Endodermal cell (in vitro differentiated cells): ENCODE results near the gene COL26A1. TPM values are rescaled to one million over a fixed set of nuclear protein-coding genes. Genes with fewer than 3 reads are reported as not detected.

Experiments
- DNase-seq: peaks from one replicate; pipeline ENCODE4 v3.0.0-alpha.2; 2017
- H3K27ac ChIP-seq: 2 replicates; pipeline ENCODE4 v1.5.1; 2013; ENCODE audit warnings: mild to moderate bottlenecking, low read depth, low read length, moderate library complexity
- H3K27me3 ChIP-seq: 2 replicates; pipeline ENCODE4 v1.6.1; 2013; ENCODE audit warnings: mild to moderate bottlenecking, low read length, moderate library complexity; ENCODE audit not compliant: insufficient read depth, control insufficient read depth, poor library complexity, severe bottlenecking
- H3K36me3 ChIP-seq: 2 replicates; pipeline ENCODE4 v1.7.0; 2013; ENCODE audit warnings: mild to moderate bottlenecking, low read length, moderate library complexity; ENCODE audit not compliant: control insufficient read depth, insufficient read depth
- H3K4me1 ChIP-seq: one replicate; pipeline ENCODE4 v1.7.0; 2013; ENCODE audit warnings: low read length; ENCODE audit not compliant: control insufficient read depth, insufficient read depth
- H3K4me3 ChIP-seq: 2 replicates; pipeline ENCODE4 v1.5.1; 2013; ENCODE audit warnings: mild to moderate bottlenecking, low read length, moderate library complexity
- H3K9ac ChIP-seq: 2 replicates; pipeline ENCODE4 v1.6.1; 2013; ENCODE audit warnings: mild to moderate bottlenecking, low read length, moderate library complexity; ENCODE audit not compliant: poor library complexity, severe bottlenecking; ENCODE audit errors: extremely low read depth
- H3K9me3 ChIP-seq: 2 replicates; pipeline ENCODE4 v1.6.1; 2013; ENCODE audit warnings: mild to moderate bottlenecking, low read length, moderate library complexity; ENCODE audit not compliant: control insufficient read depth
- H3K27ac Mint-ChIP-seq: 2 replicates; pipeline ENCODE4 v1.8.0; 2020; ENCODE audit warnings: mixed read lengths
- H3K27me3 Mint-ChIP-seq: 2 replicates; pipeline ENCODE4 v1.8.0; 2021; ENCODE audit warnings: mild to moderate bottlenecking, mixed read lengths; ENCODE audit not compliant: insufficient read depth
- H3K36me3 Mint-ChIP-seq: 2 replicates; pipeline ENCODE4 v1.8.0; 2020; ENCODE audit warnings: low read depth, mixed read lengths
- H3K4me1 Mint-ChIP-seq: 2 replicates; pipeline ENCODE4 v1.8.0; 2020; ENCODE audit warnings: mixed read lengths
- H3K4me3 Mint-ChIP-seq: 2 replicates; pipeline ENCODE4 v1.8.0; 2020; ENCODE audit warnings: mild to moderate bottlenecking, moderate library complexity, mixed read lengths
- H3K9me3 Mint-ChIP-seq: 2 replicates; pipeline ENCODE4 v1.8.0; 2020; ENCODE audit warnings: mild to moderate bottlenecking, mixed read lengths
- WGBS, 2 experiments: methylation state at CpG; one replicate each; pipeline versions ENCODE4 v1.1.5 to v1.1.7; 2013; ENCODE audit warnings: missing lambda C conversion rate in 2 of 2, mixed read lengths in 1 of 2; ENCODE audit not compliant: insufficient coverage in 1 of 2, insufficient read length in 1 of 2; 5-methylcytosine and 5-hydroxymethylcytosine counted together
- total RNA-seq, 2 donors: library from RNA; stranded (reverse); fragmentation: NEBNext Ultra II Directional in 1 of 2; extraction: Animal tissue kit (Norgen Biotek cat#: 25700) in 1 of 2; gene quantifications; 2 replicates in 1 of 2; 3 replicates in 1 of 2; pipeline ENCODE4 v1.2.1, GENCODE V29; 2021
- TF ChIP-seq, protein P1 (sequence below): fragments of 200-600 bp; sonication (generic); conservative IDR thresholded peaks from 2 replicates; pipeline ENCODE4 v1.5.0; 2021; ENCODE audit warnings: antibody characterized with exemption, mild to moderate bottlenecking

Gene COL26A1
- total RNA-seq, 2 donors from 2014 or later, result 41.2 to 47.0 TPM

DNA sequence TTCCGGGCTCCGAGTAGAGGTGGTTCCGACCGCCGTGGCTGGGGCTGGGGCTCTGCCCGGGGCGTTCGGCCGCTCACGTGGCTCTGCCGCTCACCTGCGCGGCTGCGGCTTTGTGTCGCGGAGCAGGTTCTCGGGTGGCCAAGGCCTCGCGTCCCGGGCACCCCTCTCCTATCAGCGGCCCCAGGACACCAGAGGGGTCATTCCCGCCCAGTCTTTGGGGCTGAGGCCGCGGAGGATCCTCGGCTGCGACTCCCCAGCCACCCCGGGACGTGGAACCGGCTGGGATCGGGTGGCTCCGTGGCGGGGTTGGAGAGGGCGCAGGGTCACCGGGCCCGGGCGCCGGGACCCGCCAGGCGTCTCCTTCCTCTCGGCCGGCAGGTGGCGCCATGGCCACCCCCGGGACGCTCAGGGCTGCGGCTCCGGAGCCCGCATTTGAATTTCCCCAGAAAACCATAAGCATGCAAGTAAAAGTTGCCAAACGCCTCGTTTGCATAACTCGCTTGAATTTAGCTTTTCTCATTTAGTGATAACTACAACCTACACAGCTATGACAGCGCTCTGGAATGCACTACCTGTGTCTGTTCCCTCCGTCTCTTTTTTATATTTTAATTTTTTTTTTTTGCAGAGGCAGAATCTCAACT lies 1.2 kb downstream of the COL26A1 start:
- peaks cover 4% of the 10 kb centered on the region for H3K9me3 Mint-ChIP-seq
- peaks cover 4% of the 10 kb centered on the region for H3K4me1 Mint-ChIP-seq
- no peaks in the 10 kb centered on the region for H3K36me3 ChIP-seq
- peaks cover 5% of the 10 kb centered on the region for H3K27me3 ChIP-seq
- peaks cover 9% of the 10 kb centered on the region for H3K27me3 Mint-ChIP-seq
- no peak overlapping the region for H3K27ac ChIP-seq
- H3K4me1 ChIP-seq, result no peaks in the 10 kb centered on the region
- peak overlapping the region; percentile 69 for H3K4me3 Mint-ChIP-seq
- H3K27ac Mint-ChIP-seq, result no peak overlapping the region
- H3K9ac ChIP-seq, result peak overlapping the region; percentile 67
- peak overlapping the region; percentile 78 for H3K4me3 ChIP-seq
- peaks cover 6% of the 10 kb centered on the region for H3K9me3 ChIP-seq
- H3K36me3 Mint-ChIP-seq, result peaks cover 15% of the 10 kb centered on the region
- 1% methylated on average over 37 to 52 of the region's 52 CpGs for whole genome bisulfite sequencing, 2 experiments
- peak; percentile 92 for DNase-seq
- TF ChIP-seq, protein P1, sequence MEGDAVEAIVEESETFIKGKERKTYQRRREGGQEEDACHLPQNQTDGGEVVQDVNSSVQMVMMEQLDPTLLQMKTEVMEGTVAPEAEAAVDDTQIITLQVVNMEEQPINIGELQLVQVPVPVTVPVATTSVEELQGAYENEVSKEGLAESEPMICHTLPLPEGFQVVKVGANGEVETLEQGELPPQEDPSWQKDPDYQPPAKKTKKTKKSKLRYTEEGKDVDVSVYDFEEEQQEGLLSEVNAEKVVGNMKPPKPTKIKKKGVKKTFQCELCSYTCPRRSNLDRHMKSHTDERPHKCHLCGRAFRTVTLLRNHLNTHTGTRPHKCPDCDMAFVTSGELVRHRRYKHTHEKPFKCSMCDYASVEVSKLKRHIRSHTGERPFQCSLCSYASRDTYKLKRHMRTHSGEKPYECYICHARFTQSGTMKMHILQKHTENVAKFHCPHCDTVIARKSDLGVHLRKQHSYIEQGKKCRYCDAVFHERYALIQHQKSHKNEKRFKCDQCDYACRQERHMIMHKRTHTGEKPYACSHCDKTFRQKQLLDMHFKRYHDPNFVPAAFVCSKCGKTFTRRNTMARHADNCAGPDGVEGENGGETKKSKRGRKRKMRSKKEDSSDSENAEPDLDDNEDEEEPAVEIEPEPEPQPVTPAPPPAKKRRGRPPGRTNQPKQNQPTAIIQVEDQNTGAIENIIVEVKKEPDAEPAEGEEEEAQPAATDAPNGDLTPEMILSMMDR, result peak; percentile 99

DNA sequence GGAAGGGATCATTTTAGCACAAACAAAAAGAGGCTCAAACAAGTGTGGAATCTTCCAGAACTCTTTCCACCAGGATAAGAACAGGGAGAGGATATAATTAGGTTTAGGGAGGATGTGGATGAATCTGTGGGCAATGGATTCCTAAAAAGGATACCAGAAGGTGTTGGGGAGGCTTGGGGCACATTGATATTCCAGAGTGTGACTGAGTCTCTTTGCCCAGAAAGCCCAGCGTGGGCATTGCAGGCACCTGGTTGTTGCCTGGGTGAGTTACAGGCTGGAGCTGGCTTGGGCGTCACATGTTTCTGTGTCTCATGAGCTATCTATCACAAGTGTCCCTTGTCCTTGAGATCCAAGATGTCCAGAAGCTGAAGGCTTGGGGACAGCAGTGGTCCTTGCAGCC lies 3.3 kb downstream of the COL26A1 start:
- peaks cover 5% of the 10 kb centered on the region for H3K27me3 ChIP-seq
- no peaks in the 10 kb centered on the region for H3K4me1 ChIP-seq
- no peaks in the 10 kb centered on the region for H3K36me3 ChIP-seq
- H3K4me3 ChIP-seq, result no peak overlapping the region
- H3K4me1 Mint-ChIP-seq, result peaks cover 4% of the 10 kb centered on the region
- no peak overlapping the region for H3K27ac ChIP-seq
- DNase-seq, result no peak
- no peak overlapping the region for H3K9ac ChIP-seq
- H3K27me3 Mint-ChIP-seq, result peaks cover 9% of the 10 kb centered on the region
- no peak overlapping the region for H3K27ac Mint-ChIP-seq
- no peak overlapping the region for H3K4me3 Mint-ChIP-seq
- peaks cover 19% of the 10 kb centered on the region for H3K36me3 Mint-ChIP-seq
- WGBS, 2 experiments, result 91 to 100% methylated on average over 2 of the region's 2 CpGs
- TF ChIP-seq, protein P1, result no peak
- no peaks in the 10 kb centered on the region for H3K9me3 Mint-ChIP-seq
- peaks cover 6% of the 10 kb centered on the region for H3K9me3 ChIP-seq

DNA sequence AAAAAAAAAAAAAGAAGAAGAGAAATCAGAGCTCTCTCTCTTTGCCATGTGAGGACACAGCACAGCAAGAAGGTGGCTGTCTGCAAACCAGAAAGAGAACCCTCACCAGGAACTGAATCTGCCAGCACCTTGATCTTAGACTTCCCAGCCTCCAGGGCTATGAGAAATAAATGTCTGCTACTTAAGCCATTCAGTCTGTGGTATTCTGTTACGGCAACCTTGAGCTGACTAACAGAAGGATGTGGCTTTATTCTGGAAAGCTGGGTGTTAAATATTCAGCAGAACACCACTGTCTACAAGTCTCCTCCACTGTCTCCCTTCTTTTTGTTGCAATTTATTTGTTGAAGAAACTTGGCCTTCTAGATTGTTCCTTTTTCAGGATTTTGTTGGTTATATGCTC lies 5.0 kb downstream of the COL26A1 start:
- peaks cover 21% of the 10 kb centered on the region for H3K36me3 Mint-ChIP-seq
- 93% methylated on average over 1 of the region's 1 CpG; no CpG with 5 or more reads in 1 of the 2 experiments for WGBS, 2 experiments
- DNase-seq, result no peak
- no peaks in the 10 kb centered on the region for H3K4me1 ChIP-seq
- H3K4me1 Mint-ChIP-seq, result no peaks in the 10 kb centered on the region
- TF ChIP-seq, protein P1, result no peak
- H3K9ac ChIP-seq, result no peak overlapping the region
- no peak overlapping the region for H3K27ac ChIP-seq
- H3K27me3 ChIP-seq, result no peaks in the 10 kb centered on the region
- no peak overlapping the region for H3K27ac Mint-ChIP-seq
- H3K27me3 Mint-ChIP-seq, result no peaks in the 10 kb centered on the region
- peaks cover 6% of the 10 kb centered on the region for H3K9me3 ChIP-seq
- no peaks in the 10 kb centered on the region for H3K9me3 Mint-ChIP-seq
- H3K4me3 ChIP-seq, result no peak overlapping the region
- H3K4me3 Mint-ChIP-seq, result no peak overlapping the region
- peaks cover 6% of the 10 kb centered on the region for H3K36me3 ChIP-seq
